Body of pancreas (tissue), 4 donors: ENCODE measurements around the gene PPARGC1A. TPM values are rescaled to one million over a fixed set of nuclear protein-coding genes. Genes with fewer than 3 reads are reported as not detected.

Source experiments
- ATAC-seq: fragments of 150-250 bp; one replicate; pipeline ENCODE4 v1.9.1; 2016
- DNase-seq, 4 donors: peaks; one replicate each; pipeline ENCODE4 v3.0.0-alpha.2; 2019
- H3K27ac ChIP-seq, 4 donors: fragments of 200-600 bp; sonication (generic); 1 replicate in 3 of 4; 2 replicates in 1 of 4; pipeline versions ENCODE4 v1.5.1 to v1.6.1; 2016 to 2019; ENCODE audit warnings: mild to moderate bottlenecking in 1 of 4, mixed read lengths in 1 of 4, moderate library complexity in 1 of 4
- H3K27me3 ChIP-seq, 2 donors: fragments of 200-600 bp; sonication (generic); one replicate each; pipeline ENCODE4 v1.6.0; 2016; ENCODE audit warnings: mild to moderate bottlenecking in 1 of 2
- H3K36me3 ChIP-seq, 2 donors: fragments of 200-600 bp; sonication (generic); replicated peaks in 1 of 2; 2 replicates each; pipeline ENCODE4 v1.5.1; 2016; ENCODE audit warnings: low read depth in 2 of 2; ENCODE audit not compliant: insufficient read depth in 1 of 2
- H3K4me1 ChIP-seq: fragments of 200-600 bp; sonication (generic); one replicate; pipeline ENCODE4 v1.6.0; 2016
- H3K4me3 ChIP-seq, 2 donors: fragments of 200-600 bp; sonication (generic); 1 replicate in 1 of 2; 2 replicates in 1 of 2; pipeline ENCODE4 v1.5.1; 2016 to 2019
- H3K9me3 ChIP-seq, 3 donors: fragments of 200-600 bp; sonication (generic); 1 replicate in 2 of 3; 2 replicates in 1 of 3; pipeline ENCODE4 v1.5.1; 2016
- POLR2A ChIP-seq, 3 donors: fragments of 450-650 bp; IDR thresholded peaks; one replicate each; pipeline ENCODE4 v1.6.1; 2016; ENCODE audit warnings: antibody characterized with exemption in 3 of 3, mild to moderate bottlenecking in 2 of 3
- WGBS, 2 donors: methylation state at CpG; one replicate each; pipeline ENCODE4 v1.1.5; 2017; 5-methylcytosine and 5-hydroxymethylcytosine counted together
- intact Hi-C: fragments of 100-400 bp; cut with DNase I; formaldehyde crosslinking; loops from one replicate; pipeline ENCODE4 v1.15.1; 2023
- total RNA-seq, 2 donors: library from RNA; depleted of rRNA; stranded (reverse); fragments of >200 nt; gene quantifications; one replicate each; pipeline ENCODE4 v1.1.0, GENCODE V29; 2016
- TF ChIP-seq, protein P1 (sequence below), 7 experiments: fragments of 450-650 bp in 4 of 7; fragments of 200-600 bp in 3 of 7; sonication (generic) in 3 of 7; IDR thresholded peaks; one replicate each; pipeline ENCODE4 v1.5.1; 2016 to 2019; ENCODE audit warnings: antibody characterized with exemption in 7 of 7

Gene PPARGC1A
- total RNA-seq, 2 donors from 2014 or later: 8.0 to 44.8 TPM

DNA sequence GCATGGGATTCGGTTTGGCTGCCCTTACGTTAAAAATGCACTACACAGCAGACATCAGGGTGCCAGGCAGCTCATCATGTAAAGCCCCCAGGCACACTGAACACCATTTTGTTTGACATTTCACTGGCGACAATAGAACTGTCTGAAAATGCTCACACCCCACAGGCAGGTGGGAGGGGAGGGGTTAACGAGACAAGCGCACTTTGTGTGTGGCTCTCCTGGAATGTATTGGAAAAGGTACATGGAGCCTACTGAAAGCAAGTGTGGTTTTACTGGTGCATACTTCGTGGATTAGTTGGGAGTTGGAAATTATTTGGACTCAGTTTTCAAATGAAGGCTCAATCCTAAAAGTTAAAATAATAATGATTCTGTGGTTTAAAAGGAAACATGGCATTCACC, 31.6 kb upstream of the PPARGC1A start:
- Histone ChIP-seq H3K36me3 (no peaks in the 10 kb centered on the region), H3K27me3 (no peaks in the 10 kb centered on the region), H3K27ac (no peak overlapping the region), H3K4me3 (no peak overlapping the region), H3K4me1 (no peaks in the 10 kb centered on the region), H3K9me3 (no peaks in the 10 kb centered on the region)
- no peak for ATAC-seq
- no peak for DNase-seq
- 59 to 68% methylated on average over 6 of the region's 6 CpGs for WGBS, 2 donors
- intact Hi-C loops: no loop called here
- TF ChIP-seq POLR2A (IDR thresholded peaks at IDR 0.05): no peak
- TF ChIP-seq, protein P1, sequence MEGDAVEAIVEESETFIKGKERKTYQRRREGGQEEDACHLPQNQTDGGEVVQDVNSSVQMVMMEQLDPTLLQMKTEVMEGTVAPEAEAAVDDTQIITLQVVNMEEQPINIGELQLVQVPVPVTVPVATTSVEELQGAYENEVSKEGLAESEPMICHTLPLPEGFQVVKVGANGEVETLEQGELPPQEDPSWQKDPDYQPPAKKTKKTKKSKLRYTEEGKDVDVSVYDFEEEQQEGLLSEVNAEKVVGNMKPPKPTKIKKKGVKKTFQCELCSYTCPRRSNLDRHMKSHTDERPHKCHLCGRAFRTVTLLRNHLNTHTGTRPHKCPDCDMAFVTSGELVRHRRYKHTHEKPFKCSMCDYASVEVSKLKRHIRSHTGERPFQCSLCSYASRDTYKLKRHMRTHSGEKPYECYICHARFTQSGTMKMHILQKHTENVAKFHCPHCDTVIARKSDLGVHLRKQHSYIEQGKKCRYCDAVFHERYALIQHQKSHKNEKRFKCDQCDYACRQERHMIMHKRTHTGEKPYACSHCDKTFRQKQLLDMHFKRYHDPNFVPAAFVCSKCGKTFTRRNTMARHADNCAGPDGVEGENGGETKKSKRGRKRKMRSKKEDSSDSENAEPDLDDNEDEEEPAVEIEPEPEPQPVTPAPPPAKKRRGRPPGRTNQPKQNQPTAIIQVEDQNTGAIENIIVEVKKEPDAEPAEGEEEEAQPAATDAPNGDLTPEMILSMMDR (IDR thresholded peaks at IDR 0.05): no peak

DNA sequence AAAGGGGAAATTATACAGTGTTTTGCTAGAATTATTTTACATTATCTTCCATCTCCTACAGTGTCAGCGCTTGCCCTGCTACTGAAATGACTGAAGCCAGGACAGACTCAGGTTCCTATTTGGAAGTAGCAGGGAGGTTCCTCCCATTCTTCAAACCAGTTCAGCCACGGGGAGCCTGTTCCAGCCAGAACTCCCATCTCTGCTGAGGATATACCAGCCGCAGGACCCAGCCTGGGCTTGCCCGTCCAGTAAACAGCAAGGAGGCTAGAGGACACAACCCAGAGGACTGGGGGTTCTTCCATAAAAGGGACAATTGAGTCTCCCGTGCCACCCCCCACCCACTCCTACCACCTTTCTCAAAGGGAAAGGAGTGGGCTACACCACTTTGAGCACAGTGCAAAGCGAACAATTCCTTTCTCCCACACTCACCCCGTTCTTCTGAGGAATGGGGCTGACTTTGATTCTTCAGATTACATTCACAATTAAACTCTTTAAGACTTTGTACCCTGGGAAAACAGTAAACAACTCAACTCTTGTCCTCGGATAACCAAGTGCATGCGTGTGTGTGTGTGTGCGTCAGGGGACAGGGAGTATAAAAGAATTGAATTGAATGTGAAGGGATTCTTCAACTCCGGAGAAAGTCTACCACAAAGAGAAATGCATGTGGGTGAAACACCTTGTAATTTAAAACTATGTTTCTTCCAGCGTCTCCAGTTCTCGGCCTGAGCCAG, 31.0 kb upstream of the PPARGC1A start:
- Histone ChIP-seq H3K9me3 (no peaks in the 10 kb centered on the region), H3K27me3 (no peaks in the 10 kb centered on the region), H3K27ac (no peak overlapping the region), H3K36me3 (no peaks in the 10 kb centered on the region), H3K4me1 (no peaks in the 10 kb centered on the region), H3K4me3 (no peak overlapping the region)
- no peak for TF ChIP-seq POLR2A (IDR thresholded peaks at IDR 0.05)
- intact Hi-C loops: no loop called here
- no peak for DNase-seq
- WGBS, 2 donors: 60 to 70% methylated on average over 13 of the region's 13 CpGs
- no peak for ATAC-seq

DNA sequence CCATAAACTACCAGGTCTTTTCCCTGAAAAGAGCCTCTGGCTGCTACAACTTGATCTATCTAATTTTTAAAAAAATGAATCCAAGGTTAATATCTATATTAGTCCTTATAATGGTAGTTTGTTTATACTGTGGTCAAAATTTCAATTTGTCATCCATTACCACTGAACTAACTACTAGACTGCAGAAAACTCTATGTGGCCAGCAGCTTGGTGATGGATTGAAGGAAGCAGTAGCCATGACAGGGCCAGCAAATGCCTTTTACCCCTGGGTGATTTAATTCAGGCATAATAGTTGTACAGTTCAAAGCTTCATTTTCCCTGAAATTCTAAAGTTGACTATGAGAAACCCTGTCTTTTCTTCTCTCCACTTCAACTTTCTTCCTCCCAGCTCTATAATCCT, 30.4 kb upstream of the PPARGC1A start:
- H3K9me3 ChIP-seq: no peaks in the 10 kb centered on the region
- intact Hi-C loops: no loop called here
- H3K4me3 ChIP-seq: no peak overlapping the region
- H3K27ac ChIP-seq: no peak overlapping the region
- ATAC-seq (no peak), DNase-seq (no peak)
- no peak for TF ChIP-seq POLR2A (IDR thresholded peaks at IDR 0.05)
- TF ChIP-seq, protein P1 (IDR thresholded peaks at IDR 0.05): no peak
- H3K27me3 ChIP-seq: no peaks in the 10 kb centered on the region
- no peaks in the 10 kb centered on the region for H3K36me3 ChIP-seq
- H3K4me1 ChIP-seq: no peaks in the 10 kb centered on the region

DNA sequence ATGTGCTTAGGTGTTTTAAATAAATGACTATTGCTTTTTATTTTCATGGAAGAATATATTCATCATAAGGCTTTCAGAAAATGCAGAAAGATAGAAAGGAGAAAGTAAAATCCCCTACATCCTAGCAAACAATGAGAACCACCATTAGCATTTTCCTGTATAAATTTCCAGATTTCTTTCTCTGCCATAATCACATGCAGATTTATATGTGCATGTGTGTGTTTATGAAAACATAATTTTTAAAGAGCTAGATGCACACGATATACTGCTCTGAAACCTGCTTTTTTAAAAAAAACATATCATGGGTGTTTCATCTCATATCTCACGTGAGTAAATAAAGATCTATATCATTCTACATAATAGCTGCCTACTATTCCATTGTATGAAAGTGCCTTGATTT, 26.4 kb upstream of the PPARGC1A start:
- intact Hi-C loops: no loop called here
- Histone ChIP-seq H3K27ac (no peak overlapping the region), H3K27me3 (no peaks in the 10 kb centered on the region), H3K9me3 (no peaks in the 10 kb centered on the region), H3K4me1 (no peaks in the 10 kb centered on the region), H3K4me3 (no peak overlapping the region), H3K36me3 (no peaks in the 10 kb centered on the region)
- ATAC-seq (no peak), DNase-seq (no peak)
- TF ChIP-seq, protein P1 (IDR thresholded peaks at IDR 0.05): no peak
- TF ChIP-seq POLR2A (IDR thresholded peaks at IDR 0.05): no peak
- WGBS, 2 donors: 40 to 51% methylated on average over 2 of the region's 2 CpGs

DNA sequence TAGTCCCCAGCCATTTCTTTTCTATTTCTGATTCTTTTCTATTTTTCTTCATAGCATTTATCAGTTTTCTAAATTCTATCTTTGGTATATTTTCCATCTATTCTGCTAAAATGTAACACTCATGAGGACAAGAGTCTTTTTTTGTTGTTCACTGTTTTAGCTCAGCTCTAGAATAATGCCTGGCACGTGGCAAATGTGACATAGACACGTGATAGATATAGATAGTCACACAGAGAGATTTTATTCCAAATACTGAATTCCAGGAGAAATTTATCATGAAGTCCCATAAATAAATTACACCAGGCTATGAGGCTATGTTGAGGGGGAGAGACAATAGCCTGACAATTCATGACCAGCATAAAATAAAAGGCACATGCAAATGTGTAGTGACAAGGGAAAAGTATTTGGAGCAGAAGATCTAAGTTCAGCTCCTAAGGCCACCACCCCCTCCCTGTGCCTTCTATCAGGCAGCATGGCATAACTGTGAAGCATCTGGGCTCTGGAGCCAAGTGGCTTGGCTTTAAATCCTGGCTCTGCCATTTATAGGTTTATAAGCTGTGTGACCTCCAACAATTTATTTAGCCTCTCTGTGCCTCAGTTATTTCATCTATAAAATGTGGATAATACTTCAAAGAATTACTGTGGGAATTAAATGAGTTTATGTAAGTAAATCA, 25.7 kb upstream of the PPARGC1A start:
- no peak for DNase-seq
- no peak for ATAC-seq
- H3K27me3 ChIP-seq: no peaks in the 10 kb centered on the region
- H3K4me3 ChIP-seq: no peak overlapping the region
- no peaks in the 10 kb centered on the region for H3K9me3 ChIP-seq
- no peak overlapping the region for H3K27ac ChIP-seq
- H3K4me1 ChIP-seq: no peaks in the 10 kb centered on the region
- intact Hi-C loops: no loop called here
- TF ChIP-seq, protein P1 (IDR thresholded peaks at IDR 0.05): no peak
- no peak for TF ChIP-seq POLR2A (IDR thresholded peaks at IDR 0.05)
- H3K36me3 ChIP-seq: no peaks in the 10 kb centered on the region
- 59 to 61% methylated on average over 2 of the region's 2 CpGs for WGBS, 2 donors
